ENCODE results near the gene BDH1. TPM values are rescaled to one million over a fixed set of nuclear protein-coding genes. Genes with fewer than 3 reads are reported as not detected.
A peak's percentile ranks its signal among the peaks of the same experiment; 100 is the strongest.

The BDH1 gene
- polyA plus RNA-seq, 1 of the 3 experiments (the other 2 are of a cell fraction) = 19.8 TPM

- no peak for TF ChIP-seq TEAD4 (IDR thresholded peaks at IDR 0.05; ENCODE audit: borderline replicate concordance, insufficient read depth)
- TF ChIP-seq ELF1 (IDR thresholded peaks at IDR 0.05) = no peak
- TF ChIP-seq JUND (IDR thresholded peaks at IDR 0.05) = no peak
- TF ChIP-seq RAD21 (IDR thresholded peaks at IDR 0.05; ENCODE audit: low read length) = no peak
- no peak for TF ChIP-seq GABPA (IDR thresholded peaks at IDR 0.05; ENCODE audit: low read depth)
- TF ChIP-seq, protein P1, sequence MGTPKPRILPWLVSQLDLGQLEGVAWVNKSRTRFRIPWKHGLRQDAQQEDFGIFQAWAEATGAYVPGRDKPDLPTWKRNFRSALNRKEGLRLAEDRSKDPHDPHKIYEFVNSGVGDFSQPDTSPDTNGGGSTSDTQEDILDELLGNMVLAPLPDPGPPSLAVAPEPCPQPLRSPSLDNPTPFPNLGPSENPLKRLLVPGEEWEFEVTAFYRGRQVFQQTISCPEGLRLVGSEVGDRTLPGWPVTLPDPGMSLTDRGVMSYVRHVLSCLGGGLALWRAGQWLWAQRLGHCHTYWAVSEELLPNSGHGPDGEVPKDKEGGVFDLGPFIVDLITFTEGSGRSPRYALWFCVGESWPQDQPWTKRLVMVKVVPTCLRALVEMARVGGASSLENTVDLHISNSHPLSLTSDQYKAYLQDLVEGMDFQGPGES (IDR thresholded peaks at IDR 0.05; ENCODE audit: low read depth, low read length) = no peak
- no peak for TF ChIP-seq TAF1 (IDR thresholded peaks at IDR 0.05; ENCODE audit: borderline replicate concordance, low read depth, low read length)
Measured at GRCh38 chr3:197491478-197491877, 64.3 kb downstream of the BDH1 start (continued).

GRCh38 chr3:197490098-197491058 lies 65.4 kb downstream of the BDH1 start:
- TF ChIP-seq MEF2A (IDR thresholded peaks at IDR 0.05; ENCODE audit: borderline replicate concordance, low read depth) (no peak), FOSL2 (IDR thresholded peaks at IDR 0.05; ENCODE audit: borderline replicate concordance, low read depth) (no peak), TAF1 (IDR thresholded peaks at IDR 0.05; ENCODE audit: borderline replicate concordance, low read depth, low read length) (no peak), TEAD4 (IDR thresholded peaks at IDR 0.05; ENCODE audit: borderline replicate concordance, insufficient read depth) (peak; percentile 84), ZBTB33 (IDR thresholded peaks at IDR 0.05; ENCODE audit: borderline replicate concordance, low read depth) (no peak), EP300 (IDR thresholded peaks at IDR 0.05; ENCODE audit: borderline replicate concordance in 1 of 2, low read depth in 1 of 2, low read length in 1 of 2) (peak in 1 of 2 experiments; percentile 57; a peak in 2 of 4 replicates), NFIC (IDR thresholded peaks at IDR 0.05; ENCODE audit: borderline replicate concordance) (peak; percentile 5; the same call in 1 of the 2 replicates), FOXJ3 (CRISPR knock-in tag; IDR thresholded peaks at IDR 0.05) (no peak), TCF12 (IDR thresholded peaks at IDR 0.05) (peak; percentile 37)
- TF ChIP-seq, protein P2, sequence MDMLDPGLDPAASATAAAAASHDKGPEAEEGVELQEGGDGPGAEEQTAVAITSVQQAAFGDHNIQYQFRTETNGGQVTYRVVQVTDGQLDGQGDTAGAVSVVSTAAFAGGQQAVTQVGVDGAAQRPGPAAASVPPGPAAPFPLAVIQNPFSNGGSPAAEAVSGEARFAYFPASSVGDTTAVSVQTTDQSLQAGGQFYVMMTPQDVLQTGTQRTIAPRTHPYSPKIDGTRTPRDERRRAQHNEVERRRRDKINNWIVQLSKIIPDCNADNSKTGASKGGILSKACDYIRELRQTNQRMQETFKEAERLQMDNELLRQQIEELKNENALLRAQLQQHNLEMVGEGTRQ (IDR thresholded peaks at IDR 0.05; ENCODE audit: borderline replicate concordance, low read depth, low read length) = no peak
- TF ChIP-seq, protein P3, sequence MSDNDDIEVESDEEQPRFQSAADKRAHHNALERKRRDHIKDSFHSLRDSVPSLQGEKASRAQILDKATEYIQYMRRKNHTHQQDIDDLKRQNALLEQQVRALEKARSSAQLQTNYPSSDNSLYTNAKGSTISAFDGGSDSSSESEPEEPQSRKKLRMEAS (IDR thresholded peaks at IDR 0.05; ENCODE audit: low read depth) = no peak
- TF ChIP-seq, protein P4, sequence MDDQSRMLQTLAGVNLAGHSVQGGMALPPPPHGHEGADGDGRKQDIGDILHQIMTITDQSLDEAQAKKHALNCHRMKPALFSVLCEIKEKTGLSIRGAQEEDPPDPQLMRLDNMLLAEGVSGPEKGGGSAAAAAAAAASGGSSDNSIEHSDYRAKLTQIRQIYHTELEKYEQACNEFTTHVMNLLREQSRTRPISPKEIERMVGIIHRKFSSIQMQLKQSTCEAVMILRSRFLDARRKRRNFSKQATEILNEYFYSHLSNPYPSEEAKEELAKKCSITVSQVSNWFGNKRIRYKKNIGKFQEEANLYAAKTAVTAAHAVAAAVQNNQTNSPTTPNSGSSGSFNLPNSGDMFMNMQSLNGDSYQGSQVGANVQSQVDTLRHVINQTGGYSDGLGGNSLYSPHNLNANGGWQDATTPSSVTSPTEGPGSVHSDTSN (IDR thresholded peaks at IDR 0.05) = 0 out of 2 replicates have a peak, but pooled peaks have one; percentile 17
- Histone ChIP-seq H3K4me2 (0 out of 2 replicates have a peak overlapping the region, but pooled peaks have one; percentile 18), H2AFZ (ENCODE audit: low read depth) (no peak overlapping the region), H3K9me3 (no peaks in the 10 kb centered on the region), H3K9me2 (no peaks in the 10 kb centered on the region), H3K36me3 (replicated peaks in 1 of 2; ENCODE audit: control insufficient read depth in 1 of 2, insufficient read depth in 2 of 2, low read length in 1 of 2) (no peaks in the 10 kb centered on the region), H4K20me1 (ENCODE audit: insufficient read depth) (no peaks in the 10 kb centered on the region; the same call in 1 of the 2 replicates), H3K27me3 (ENCODE audit: insufficient read depth) (no peaks in the 10 kb centered on the region), H3K4me1 (ENCODE audit: control insufficient read depth in 1 of 2, insufficient read depth in 2 of 2, low read depth in 1 of 2, low read length in 1 of 2) (peaks cover 40 to 66% of the 10 kb centered on the region in 2 experiments), H3K27ac (ENCODE audit: low read depth in 2 of 2, low read length in 1 of 2) (peak overlapping the region; percentile 44 to 92), H3F3A (replicated peaks; ENCODE audit: insufficient read depth) (peaks cover 20% of the 10 kb centered on the region), H3K79me2 (ENCODE audit: insufficient read depth) (no peaks in the 10 kb centered on the region), H3K9ac (peak overlapping the region; percentile 6; the same call in 1 of the 2 replicates), H3K4me3 (ENCODE audit: low read depth in 2 of 2, low read length in 1 of 2) (no peak overlapping the region)
- ChIA-PET POLR2A (interaction anchor here (0.9 to 1.2 kb wide), 2 partner anchors 14 to 20 kb away, joined by 3 read pairs; no protein-coding TSS in a partner anchor), CTCF (interaction anchor here (0.8 to 4.8 kb wide), 6 partner anchors 11 to 266 kb away, joined by 3 to 26 read pairs (median 4); no protein-coding TSS in a partner anchor)
- no peak for DNase-seq
- WGBS (ENCODE audit: low lambda C conversion rate) = 81% methylated on average over 12 of the region's 13 CpGs

All from SK-N-SH (cell line).